ENCODE measurements around the gene SERINC1. TPM values are rescaled to one million over a fixed set of nuclear protein-coding genes. Genes with fewer than 3 reads are reported as not detected.
"Not testable (repeated sequence)": the region's sequence is repeated elsewhere in the genome, so short reads cannot be mapped to it uniquely, and the experiment has no call there.

SERINC1 gene
- total RNA-seq: 100 to 1,000 TPM; 215 to 314 (median 276) TPM

- Histone ChIP-seq H3K36me3 (peaks cover 0 to 11% (median 4%) of the 10 kb centered on the region in 4 donors), H3K27ac (replicated peaks in 1 of 4) (peak within 1 kb of the TSS; percentile 93 to 97 (median 96)), H3K9me3 (no peaks in the 10 kb centered on the region), H3K4me3 (peak within 1 kb of the TSS; percentile 81 to 92 (median 86)), H3K27me3 (no peaks in the 10 kb centered on the region), H3K4me1 (peaks cover 18 to 46% (median 44%) of the 10 kb centered on the region in 4 donors)
- intact Hi-C loops (cut with DNase I): loop anchor here (5.0 kb wide), 1 partner anchor 69 kb away; no protein-coding TSS in a partner anchor
- under 1% methylated on average over 43 of the region's 49 CpGs for WGBS
- peak; percentile 98 for DNase-seq (ENCODE audit: extremely low spot score)
- peak; percentile 73 for TF ChIP-seq POLR2A (IDR thresholded peaks at IDR 0.05; ENCODE audit: low read depth)
- TF ChIP-seq EP300 (IDR thresholded peaks at IDR 0.05): no peak
- no peak for TF ChIP-seq CTCF (IDR thresholded peaks at IDR 0.05)
- peak; percentile 98 to 99 for TF ChIP-seq POLR2AphosphoS5 (IDR thresholded peaks at IDR 0.05)
Observed at GRCh38 chr6:122471107-122472021, at the start of gene SERINC1. Gene SERINC1, minus strand, starts transcription at chr6:122471807. Its CDS starts 70 bp downstream, at chr6:122471737.

GRCh38 chr6:122511193-122511924 is 39.8 kb upstream of the SERINC1 start:
- intact Hi-C loops (cut with DNase I): no loop called here
- H3K4me3 ChIP-seq: no peak overlapping the region
- no peak for TF ChIP-seq CTCF (IDR thresholded peaks at IDR 0.05)
- TF ChIP-seq EP300 (IDR thresholded peaks at IDR 0.05): no peak
- TF ChIP-seq POLR2AphosphoS5 (IDR thresholded peaks at IDR 0.05): no peak
- TF ChIP-seq POLR2A (IDR thresholded peaks at IDR 0.05; ENCODE audit: low read depth): no peak
- H3K4me1 ChIP-seq: no peaks in the 10 kb centered on the region
- DNase-seq (ENCODE audit: extremely low spot score): no peak
- no peaks in the 10 kb centered on the region for H3K9me3 ChIP-seq
- WGBS: 92% methylated on average over 13 of the region's 13 CpGs
- no peaks in the 10 kb centered on the region for H3K27me3 ChIP-seq
- H3K36me3 ChIP-seq: no peaks in the 10 kb centered on the region
- H3K27ac ChIP-seq (replicated peaks in 1 of 4): no peak overlapping the region

- H3K36me3 ChIP-seq; H3K27ac ChIP-seq (replicated peaks in 1 of 4); H3K27me3 ChIP-seq; intact Hi-C loops (cut with DNase I); DNase-seq (ENCODE audit: extremely low spot score); H3K4me3 ChIP-seq; H3K4me1 ChIP-seq: not testable (repeated sequence)
- H3K9me3 ChIP-seq: peaks cover 0 to 39% (median 29%) of the 10 kb centered on the region in 4 donors
- 82% methylated on average over 3 of the region's 3 CpGs for WGBS
Observed at GRCh38 chr6:122505170-122505569, 33.6 kb upstream of the SERINC1 start.

GRCh38 chr6:122501475-122501874 is 29.9 kb upstream of the SERINC1 start:
- Histone ChIP-seq H3K36me3 (no peaks in the 10 kb centered on the region), H3K4me1 (no peaks in the 10 kb centered on the region), H3K27me3 (no peaks in the 10 kb centered on the region), H3K9me3 (peaks cover 0 to 51% (median 44%) of the 10 kb centered on the region in 4 donors), H3K4me3 (no peak overlapping the region), H3K27ac (replicated peaks in 1 of 4) (no peak overlapping the region)
- 87% methylated on average over 4 of the region's 4 CpGs for WGBS
- intact Hi-C loops (cut with DNase I): no loop called here
- DNase-seq (ENCODE audit: extremely low spot score): no peak
- TF ChIP-seq POLR2A (IDR thresholded peaks at IDR 0.05; ENCODE audit: low read depth): no peak
- no peak for TF ChIP-seq EP300 (IDR thresholded peaks at IDR 0.05)
- no peak for TF ChIP-seq CTCF (IDR thresholded peaks at IDR 0.05)
- no peak for TF ChIP-seq POLR2AphosphoS5 (IDR thresholded peaks at IDR 0.05)

GRCh38 chr6:122495612-122496011 is 24.0 kb upstream of the SERINC1 start:
- no peak for DNase-seq (ENCODE audit: extremely low spot score)
- H3K4me3 ChIP-seq: no peak overlapping the region
- peaks cover 0 to 24% (median 19%) of the 10 kb centered on the region in 4 donors for H3K9me3 ChIP-seq
- WGBS: 78% methylated on average over 3 of the region's 3 CpGs
- intact Hi-C loops (cut with DNase I): no loop called here
- TF ChIP-seq POLR2AphosphoS5 (IDR thresholded peaks at IDR 0.05) (no peak), CTCF (IDR thresholded peaks at IDR 0.05) (no peak), EP300 (IDR thresholded peaks at IDR 0.05) (no peak)
- H3K27me3 ChIP-seq: no peaks in the 10 kb centered on the region
- H3K4me1 ChIP-seq: no peaks in the 10 kb centered on the region
- H3K27ac ChIP-seq (replicated peaks in 1 of 4): no peak overlapping the region
- no peaks in the 10 kb centered on the region for H3K36me3 ChIP-seq
